GM18499 (cell line): ENCODE results near the gene TAPBPL.
"Not testable (repeated sequence)": the region's sequence is repeated elsewhere in the genome, so short reads cannot be mapped to it uniquely, and the experiment has no call there.

Experiments
- ATAC-seq: cut with Tn5 transposase; IDR thresholded peaks from one replicate; pipeline ENCODE4 v1.9.1; 2021; ENCODE audit warnings: moderate number of reproducible peaks; ENCODE audit not compliant: insufficient read depth, unreplicated experiment

TAPBPL gene

DNA sequence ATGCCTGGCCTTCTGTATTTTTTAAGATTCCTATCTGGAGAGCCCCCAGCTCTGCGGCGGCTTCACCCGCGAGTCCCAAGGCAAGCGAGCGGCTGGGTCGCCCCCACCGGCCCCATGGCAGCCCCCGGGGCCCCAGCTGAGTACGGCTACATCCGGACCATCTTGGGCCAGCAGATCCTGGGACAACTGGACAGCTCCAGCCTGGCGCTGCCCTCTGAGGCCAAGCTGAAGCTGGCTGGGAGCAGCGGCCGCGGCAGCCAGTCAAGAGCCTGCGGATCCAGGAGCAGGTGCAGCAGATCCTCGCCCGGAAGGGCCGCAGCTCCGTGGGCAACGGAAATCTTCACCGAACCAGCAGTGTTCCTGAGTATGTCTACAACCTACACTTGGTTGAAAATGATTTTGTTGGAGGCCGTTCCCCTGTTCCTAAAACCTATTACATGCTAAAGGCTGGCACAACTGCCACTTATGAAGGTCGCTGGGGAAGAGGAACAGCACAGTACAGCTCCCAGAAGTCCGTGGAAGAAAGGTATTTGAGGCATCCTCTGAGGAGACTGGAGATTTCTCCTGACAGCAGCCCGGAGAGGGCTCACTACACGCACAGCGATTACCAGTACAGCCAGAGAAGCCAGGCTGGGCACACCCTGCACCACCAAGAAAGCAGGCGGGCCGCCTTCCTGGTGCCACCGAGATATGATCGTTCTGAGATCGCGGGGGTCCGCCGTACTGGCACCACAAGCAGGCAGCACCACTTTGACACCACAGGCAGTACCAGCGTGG, 25.9 kb downstream of the TAPBPL start:
- ATAC-seq: not testable (repeated sequence)

DNA sequence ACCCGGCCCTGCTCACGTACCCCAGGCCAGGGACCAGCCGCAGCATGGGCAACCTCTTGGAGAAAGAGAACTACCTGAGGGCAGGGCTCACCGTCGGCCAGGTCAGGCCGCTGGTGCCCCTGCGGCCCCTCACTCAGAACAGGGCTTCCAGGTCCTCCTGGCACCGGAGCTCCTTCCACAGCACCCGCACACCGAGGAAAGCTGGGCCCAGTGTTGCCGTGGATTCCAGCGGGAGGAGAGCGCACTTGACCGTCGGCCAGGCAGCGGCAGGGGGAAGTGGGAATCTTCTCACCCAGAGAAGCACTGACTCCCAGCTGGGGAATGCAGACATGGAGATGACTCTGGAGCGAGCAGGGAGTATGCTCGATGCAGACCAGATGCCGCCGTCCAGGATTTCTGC, 26.6 kb downstream of the TAPBPL start:
- ATAC-seq: no peak

DNA sequence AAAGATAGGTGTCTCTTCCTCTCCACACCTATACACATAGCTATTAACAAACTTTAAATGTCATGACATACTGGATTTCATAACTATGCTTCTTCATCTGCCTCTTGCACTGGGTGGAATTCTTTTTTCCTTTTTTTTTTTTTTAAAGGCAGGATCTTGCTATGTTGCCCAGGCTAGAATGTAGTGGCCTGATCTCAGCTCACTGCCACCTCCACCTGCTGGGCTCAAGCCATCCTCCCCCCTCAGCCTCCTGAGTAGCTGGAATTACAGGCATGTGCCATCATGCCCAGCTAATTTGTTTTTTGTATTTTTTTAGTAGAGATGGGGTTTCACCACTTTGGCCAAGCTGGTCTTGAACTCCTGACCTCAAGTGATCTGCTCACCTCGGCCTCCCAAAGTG, 36.4 kb downstream of the TAPBPL start:
- ATAC-seq: no peak

DNA sequence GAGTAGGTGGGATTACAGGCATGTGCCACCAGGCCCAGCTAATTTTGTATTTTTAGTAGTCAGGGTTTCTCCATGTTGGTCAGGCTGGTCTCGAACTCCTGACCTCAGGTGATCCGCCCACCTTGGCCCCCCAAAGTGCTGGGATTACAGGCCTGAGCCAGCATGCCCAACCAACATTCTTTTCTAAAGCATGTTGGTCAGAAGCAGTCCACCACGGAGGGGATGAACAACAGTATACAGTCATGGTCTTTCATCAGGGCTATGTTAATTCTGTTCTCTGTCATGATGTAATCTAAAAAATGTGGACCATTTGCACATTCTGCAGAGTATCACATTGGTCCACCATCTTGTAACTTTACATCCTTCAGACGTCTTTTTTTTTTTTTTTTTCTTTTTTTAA, 37.6 kb downstream of the TAPBPL start:
- no peak for ATAC-seq

DNA sequence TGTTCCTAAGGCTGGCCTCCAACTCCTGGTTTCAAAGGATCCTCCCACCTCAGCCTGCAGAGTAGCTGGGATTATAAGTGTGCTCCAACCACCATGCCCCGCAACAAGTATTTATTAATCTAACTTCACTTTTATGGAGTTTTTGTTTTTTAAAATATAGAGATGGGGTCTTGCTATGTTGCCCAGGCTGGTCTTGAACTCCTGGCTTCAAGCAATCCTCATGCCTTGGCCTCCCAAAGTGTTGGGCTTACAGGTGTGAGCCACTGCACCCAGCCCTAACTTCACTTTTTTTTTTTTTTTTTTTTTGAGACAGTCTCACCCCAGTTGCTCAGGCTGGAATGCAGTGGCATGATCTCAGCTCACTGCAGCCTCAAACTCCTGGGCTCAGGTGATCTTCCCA, 38.8 kb downstream of the TAPBPL start:
- not testable (repeated sequence) for ATAC-seq

DNA sequence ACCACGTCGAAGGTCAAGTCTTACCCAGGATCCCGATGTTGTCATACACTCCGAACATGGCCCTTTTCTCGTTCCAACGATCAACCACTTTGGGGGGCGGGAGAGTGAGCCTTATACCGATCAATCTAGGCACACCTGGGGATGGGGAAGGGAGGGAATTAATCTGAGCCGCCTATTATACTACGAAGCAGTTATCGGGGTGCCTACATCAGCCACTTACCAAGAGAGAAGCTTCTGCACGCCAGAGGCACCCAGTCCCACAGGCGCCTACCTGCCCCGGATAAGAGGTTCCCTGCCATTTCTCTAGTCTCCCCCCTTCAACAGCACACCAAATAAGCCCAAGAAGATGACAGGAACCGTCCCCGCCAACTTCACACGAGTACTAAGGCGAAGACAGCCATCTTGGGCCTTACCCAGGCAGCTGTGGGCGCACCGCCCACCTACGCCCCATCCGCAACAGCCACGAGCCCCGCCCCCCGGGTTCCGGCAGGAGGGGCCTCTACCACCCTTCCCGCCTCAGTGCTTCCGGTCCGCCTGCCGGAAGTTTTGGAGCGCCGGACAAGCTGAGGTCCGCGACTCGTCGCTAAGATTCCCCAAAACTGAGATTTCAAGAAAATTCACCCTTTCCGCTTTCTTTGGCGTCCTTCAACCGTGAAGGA, 41.1 kb downstream of the TAPBPL start, which contains the start of gene MRPL51:
TSS of gene MRPL51 (minus strand) at position 425 of the 659 bp plus-strand sequence. CDS start at position 299, 126 bp downstream.
- peak; percentile 50 for ATAC-seq

DNA sequence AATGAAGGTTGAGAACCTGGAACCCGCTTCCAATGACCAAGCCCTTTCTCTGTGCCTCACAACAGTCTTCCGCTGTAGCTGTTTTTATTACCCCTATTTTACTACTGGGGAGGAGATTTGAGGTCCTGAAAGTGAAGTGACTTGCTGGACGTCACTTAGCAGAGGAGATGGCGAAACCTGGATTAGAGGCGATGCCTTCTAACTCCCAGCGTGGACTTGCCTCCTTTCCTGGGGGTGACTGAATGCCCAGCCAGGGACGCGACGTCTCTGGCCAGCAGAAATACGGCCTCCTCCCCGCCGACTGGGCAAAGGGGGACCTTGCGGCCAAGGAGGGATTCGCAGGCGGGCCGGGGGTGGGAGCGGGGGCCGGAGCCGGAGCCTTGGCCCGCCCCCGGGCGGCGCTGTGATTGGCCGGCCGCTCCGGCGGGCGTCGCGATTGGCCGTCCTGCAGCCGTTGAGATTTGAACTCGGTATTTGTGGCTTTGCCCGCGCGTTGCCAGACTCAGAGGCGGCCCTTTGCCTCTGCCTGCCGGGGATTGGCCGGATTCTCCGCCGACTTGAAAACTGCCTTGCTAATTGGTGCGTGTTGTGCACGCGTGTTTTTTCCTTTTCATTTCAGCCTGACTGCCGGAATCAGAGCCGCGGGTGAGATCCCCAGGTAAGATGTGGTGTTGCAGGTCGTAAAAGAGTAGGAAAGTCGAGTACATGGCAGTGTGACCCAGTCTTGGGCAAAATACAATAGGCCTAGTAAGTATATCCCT, 41.8 kb downstream of the TAPBPL start, which contains the start of gene NCAPD2:
TSS of gene NCAPD2 (plus strand) at position 606 of the 761 bp plus-strand sequence. CDS start 997 bp downstream, outside the sequence.
- ATAC-seq: peak; percentile 54

DNA sequence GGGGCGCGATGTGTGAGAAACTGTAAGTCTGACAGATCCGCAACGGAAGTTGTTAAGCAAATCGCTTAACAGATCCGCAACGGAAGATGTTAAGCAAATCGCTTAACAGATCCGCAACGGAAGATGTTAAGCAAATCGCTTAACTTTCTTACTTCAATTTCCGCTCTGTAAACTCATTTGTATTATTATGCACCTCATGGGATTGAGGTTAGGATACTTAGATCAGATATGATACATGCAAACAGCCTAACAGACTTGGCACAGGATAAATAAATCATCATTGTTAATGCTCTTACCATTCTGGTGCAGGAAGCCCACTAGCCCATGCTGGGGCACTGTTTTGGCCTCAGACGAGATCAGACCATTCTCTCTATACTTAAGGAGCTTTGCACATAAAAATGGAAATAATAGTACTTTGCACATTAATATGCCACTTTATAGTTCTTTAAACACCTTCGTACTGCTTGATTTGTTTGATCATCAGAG, 42.5 kb downstream of the TAPBPL start:
- no peak for ATAC-seq

DNA sequence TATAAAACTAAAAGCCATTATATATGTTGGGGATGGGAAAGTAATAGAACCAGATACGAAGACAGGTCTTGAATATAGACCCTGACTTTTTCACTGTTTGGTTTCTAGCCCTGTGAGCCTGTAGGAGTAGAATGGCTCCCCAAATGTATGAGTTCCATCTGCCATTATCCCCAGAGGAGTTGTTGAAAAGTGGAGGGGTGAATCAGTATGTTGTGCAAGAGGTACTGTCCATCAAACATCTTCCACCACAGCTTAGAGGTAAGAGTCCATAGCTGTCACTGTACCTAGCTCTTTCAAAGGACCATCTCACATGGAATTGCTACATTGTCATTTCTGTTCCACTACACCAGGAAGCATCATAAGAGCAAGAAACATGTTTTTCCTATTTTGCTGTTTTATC, 43.1 kb downstream of the TAPBPL start:
- ATAC-seq: no peak

DNA sequence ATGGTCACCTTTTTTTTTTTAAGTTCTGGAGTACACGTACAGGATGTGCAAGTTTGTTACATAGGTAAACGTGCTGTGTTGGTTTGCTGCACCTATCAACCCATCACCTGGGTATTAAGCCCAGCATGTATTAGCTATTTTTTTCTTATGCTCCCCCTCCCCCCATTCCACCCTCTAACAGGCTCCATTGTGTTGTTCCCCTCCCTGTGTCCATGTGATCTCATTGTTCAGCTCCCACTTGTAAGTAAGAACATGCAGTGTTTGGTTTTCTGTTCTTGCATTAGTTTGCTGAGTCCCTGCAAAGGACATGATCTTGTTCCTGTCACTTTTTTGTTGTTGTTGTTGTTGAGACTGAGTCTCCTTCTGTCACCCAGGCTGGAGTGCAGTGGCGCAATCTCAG, 45.4 kb downstream of the TAPBPL start:
- not testable (repeated sequence) for ATAC-seq

DNA sequence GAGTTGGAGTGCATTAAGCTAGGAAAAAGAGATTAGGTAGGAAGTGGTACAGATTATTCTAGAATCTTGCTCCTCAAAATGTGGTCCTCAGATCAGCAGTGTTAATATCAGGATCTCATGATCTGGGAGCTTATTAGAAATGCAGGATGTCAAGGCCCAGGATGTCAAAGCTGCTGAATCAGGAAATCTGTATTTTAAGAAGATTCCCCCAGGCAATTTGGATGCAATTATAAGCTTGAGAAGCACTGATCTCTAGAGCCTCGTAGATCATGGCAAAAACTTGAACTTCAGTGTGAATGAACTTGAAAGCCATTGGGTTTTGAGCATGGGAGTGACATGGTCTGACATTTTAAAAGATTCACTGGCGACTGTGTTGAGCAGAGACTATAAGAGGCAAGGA, 48.6 kb downstream of the TAPBPL start:
- no peak for ATAC-seq

DNA sequence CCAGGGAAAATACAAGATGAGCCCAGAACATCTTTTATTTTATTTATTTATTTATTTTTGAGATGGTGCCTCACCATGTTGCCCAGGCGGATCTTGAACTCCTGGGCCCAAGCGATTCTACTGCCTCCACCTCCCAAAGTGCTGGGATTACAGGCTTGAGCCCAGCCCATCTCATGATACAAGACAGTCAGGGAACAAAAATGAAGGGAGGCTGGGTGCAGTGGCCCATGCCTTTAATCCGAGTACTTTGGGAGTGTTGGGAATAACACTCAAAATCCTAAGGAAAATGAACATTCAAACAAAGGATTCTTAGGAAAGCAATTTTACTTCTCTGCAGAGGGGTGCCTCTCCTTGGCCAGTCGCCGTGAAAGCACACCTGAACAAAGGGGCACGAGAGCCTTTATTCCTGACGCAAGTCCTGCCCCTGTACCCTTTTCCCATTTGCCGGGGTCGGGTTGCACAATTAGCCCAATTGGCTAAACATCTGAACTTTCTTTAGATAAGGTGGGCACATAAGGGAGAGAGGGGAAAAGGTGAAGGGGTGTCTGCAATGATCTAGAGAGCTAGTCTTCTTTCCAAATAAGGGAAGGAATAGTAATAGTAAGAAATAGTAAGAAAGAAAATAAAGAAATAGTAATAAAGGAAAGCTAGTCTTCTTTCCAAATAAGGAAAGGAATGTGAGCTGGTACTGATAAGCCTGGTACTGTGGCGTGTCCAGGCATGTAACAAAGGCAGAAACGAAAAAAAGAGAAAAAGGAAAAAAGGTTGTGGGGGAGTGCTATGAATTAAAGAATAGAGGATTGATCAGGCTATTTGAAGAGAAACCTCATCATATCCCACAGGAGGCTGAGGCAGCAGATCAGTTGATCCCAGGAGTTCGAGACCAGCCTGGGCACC, 55.5 kb downstream of the TAPBPL start:
- no peak for ATAC-seq

DNA sequence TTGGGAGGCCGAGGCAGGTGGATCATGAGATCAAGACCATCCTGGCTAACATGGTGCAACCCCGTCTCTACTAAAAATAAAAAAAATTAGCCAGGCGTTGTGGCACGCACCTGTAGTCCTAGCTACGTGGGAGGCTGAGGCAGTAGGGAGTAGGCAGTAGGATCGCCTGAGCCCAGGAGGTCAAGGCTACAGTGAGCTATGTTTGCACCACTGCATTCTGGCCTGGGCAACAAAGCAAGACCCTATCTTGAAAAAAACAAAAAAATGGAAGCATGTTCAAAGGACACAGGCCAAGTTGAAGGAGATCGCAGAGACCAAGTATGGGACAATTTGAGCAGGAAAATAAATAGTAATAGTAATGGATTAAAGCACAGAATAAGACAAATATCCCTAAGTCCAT, 56.2 kb downstream of the TAPBPL start:
- no peak for ATAC-seq
